HG02852 (cell line): ENCODE results near the gene SLC22A4.

ENCODE experiments used
- ATAC-seq: cut with Tn5 transposase; IDR thresholded peaks from one replicate; pipeline ENCODE4 v1.9.1; 2021; ENCODE audit warnings: mild to moderate bottlenecking, moderate library complexity; ENCODE audit not compliant: unreplicated experiment

SLC22A4 gene

GRCh38 chr5:132297211-132297940, 3.2 kb downstream of the SLC22A4 start:
- ATAC-seq, result no peak

DNA sequence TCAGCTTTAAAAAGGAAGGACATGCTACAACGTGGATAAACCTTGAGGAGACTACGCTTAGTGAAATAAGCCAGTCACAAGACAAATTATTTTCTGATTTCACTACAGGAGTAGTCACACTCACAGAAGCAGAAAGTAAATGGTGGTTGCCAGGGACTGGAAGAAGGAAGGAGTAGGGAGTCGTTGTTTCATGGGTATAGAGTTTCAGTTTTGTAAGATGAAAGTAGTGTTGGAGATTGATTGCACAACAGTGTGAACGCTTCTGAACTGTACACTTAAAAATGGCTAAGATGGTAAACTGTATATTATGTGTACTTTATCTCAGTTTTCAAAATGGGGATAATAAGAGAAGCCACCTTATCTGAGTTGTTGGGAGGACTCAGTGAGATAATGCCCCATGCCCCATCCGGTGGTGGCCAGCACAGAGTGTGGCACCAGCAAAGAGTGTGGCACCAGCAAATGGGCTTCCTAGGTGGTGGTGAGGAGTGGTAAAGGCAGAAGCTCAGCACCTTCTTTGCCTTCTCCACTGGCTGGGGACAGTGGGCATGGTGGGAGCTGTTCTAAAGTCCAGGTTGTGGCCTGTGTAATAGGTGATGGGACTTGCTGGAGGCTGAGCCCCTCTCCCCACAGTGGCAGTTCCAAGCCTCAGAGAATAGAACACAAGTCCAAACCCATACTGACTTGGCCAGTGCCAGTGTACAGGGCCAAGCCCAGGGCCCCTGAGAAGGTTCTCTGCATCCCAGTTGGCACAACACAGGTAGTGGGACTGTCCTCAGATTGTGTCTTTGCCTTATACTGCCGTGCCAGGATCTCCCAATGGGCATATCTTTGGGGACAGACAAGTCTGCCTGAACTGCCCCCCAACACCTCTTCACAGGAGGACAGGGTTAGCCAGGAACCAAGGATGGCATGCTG, 4.4 kb downstream of the SLC22A4 start:
- no peak for ATAC-seq

DNA sequence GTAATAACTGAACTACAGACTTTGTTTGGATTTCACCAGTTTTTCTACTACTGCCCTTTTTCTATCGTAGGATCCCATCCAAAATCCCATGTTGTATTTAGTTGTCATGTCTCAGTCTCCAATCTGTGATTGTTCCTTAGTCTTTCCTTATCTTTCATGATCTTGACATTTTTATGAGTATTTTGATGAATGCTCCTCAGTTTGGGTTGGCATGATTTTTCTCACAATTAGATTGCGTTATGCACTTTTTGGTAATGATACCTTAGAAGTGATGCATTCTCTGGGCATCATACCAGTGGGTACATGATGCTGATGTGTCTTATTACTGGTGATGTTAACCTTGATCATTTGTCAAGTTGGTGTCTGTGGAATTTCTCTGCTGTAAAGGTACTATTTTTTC, 5.7 kb downstream of the SLC22A4 start:
- ATAC-seq, result no peak

GRCh38 chr5:132300577-132301343, 6.6 kb downstream of the SLC22A4 start:
- ATAC-seq, result no peak

DNA sequence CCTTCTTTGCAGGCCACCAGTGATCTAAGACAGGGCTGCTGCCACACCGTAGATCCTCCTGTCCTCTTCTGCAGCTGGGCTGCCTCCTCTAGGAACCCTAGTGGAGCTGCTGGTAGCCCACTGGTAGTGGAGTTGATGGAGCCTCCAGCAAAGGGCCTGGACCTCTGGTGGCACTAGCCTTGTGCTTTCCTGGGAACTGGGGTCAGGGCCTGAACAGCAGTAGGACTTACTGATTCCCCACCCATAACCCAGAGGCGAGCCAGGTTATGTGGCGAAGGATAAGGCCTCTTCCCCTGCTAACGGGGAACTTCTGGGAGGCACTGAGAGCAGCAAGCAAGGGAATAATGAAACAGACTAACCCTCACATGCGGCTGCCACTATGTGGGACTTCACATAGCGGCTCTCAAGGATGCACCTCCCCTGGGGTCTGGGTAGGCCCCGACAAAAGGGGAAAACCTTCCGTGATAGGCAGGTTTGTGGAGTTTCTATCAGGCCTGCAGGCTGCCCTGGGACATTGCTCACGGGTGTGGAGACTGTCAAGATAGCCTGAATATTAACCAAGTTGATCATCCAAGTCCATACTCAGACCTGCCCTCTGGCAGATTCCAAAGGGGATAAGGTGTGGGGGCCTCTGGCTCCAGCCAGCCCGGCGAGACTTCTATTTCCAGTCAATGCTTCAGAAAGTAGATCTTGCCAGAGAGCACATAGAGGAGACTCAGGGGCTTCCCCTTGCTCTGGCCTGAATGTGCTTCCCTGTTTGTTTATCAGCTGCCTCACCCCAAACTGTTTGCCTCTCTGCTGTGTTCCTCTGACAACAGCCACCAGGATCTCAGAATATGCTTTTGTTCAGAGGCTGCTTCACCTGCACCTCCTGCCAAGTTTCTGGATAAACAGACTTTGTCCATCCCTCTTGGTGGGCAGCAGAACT, 7.4 kb downstream of the SLC22A4 start:
- ATAC-seq, result no peak

DNA sequence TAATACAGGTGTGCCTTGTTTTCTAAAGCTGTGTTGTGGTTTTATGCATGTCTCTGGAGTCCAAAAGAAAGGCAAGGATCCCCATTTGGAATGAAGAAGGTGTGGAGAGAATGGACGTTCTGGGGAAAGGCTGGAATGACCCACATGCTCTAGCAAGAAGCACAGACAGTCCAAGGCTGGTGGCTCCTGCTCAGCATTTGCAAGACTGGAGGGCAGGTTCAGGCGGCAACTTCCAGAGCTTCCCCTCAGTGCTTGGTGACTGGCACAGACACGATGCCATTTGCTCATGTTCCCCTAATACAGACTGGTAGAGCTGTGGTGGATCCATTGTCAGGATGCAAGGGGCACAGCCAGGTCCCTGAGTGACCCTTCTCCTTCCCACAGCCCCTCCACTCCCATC, 8.2 kb downstream of the SLC22A4 start:
- ATAC-seq, result no peak

DNA sequence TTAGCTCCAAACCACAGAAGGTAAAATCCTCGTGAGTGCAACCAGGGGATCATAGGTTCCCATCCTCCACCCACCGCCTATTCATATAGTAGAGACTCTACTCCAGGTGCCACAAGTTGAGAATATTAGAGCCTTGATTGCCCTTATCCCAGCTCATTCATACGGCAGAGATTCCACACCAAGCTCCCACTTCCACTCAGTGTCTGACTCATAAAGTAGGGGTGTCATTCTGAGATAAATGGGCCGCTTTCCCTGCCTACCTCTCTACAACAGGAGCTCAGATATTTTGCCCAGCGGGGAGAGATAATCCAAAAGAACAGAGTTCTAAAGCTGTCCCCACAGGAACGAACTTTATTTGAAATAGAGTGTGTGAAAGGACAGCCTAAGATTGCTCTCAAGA, 9.4 kb downstream of the SLC22A4 start:
- ATAC-seq, result no peak

GRCh38 chr5:132305420-132305819, 11.2 kb downstream of the SLC22A4 start:
- no peak for ATAC-seq

DNA sequence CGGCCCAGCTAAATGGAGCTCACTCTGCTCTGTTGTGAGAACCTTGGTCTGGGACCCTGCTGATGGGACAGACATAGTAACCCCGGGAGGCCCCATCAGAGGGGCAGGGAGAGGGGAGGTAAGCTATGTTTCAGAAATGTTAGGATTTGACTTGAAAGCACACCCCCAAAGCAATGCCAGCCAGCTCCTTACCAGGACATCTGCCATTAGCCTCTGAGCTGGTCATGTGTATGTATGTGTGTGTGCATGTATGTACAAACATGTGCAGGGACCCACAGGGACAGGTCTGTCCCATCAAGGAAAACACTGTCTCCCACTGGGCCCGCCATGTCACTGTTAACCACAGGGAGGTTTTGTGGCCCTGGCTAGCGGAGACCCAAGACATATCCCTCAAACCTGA, 14.5 kb downstream of the SLC22A4 start:
- no peak for ATAC-seq

DNA sequence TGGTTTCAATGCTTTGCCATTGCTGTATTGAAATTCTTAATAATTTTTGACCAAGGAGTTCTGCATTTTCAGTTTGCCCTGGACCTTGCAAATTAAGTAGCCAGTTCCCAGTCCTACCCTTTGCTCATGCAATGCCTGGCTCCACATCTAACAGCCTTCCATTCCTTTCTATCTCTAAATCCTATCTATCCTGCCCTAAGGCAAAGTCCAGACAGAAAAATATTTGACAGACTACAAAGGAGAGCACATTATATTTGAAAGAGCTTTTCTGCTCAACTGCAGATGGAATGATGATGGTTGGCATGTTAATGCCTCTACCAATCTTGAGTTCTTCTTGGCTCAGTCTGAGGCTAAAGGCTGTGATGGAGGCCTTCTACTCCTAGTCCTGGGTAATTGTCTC, 15.5 kb downstream of the SLC22A4 start:
- no peak for ATAC-seq

DNA sequence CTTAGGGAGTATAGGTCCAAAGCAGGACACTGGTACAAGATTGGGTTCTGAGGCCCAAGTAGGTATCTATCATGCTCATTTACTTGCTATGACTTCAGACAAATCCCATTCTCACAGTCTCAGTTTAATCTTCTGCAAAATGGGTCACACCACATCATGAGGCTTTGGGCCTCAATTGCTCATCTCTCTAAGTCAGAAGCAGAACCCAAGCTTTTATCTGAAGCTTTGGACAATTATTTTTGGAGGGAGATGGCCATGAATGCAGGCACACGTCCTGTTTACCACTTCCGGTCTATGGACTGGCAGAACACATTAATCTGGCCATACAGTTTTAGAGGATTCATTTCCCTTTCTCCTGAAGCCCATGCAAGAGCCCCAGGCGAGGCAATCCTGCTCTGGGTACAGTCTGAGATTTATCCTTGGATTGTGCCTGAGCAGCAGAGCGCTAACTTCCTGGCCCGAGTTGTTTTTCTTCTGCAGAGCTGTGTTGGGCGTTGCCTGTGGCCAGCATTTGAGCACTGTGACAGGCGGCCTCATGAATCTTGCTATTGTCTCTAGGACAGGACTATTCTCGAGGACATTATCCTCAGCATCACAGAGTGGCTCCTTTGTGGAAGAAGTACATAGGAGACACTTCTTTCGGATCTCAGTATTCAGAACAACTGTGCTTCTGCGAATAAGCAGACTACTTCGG, 16.1 kb downstream of the SLC22A4 start:
- no peak for ATAC-seq

- ATAC-seq, result no peak
Observed at GRCh38 chr5:132313366-132313765, 19.2 kb downstream of the SLC22A4 start.

- no peak for ATAC-seq
Observed at GRCh38 chr5:132313961-132314432, 19.8 kb downstream of the SLC22A4 start.

- no peak for ATAC-seq
Observed at GRCh38 chr5:132315529-132316067, 21.4 kb downstream of the SLC22A4 start.

DNA sequence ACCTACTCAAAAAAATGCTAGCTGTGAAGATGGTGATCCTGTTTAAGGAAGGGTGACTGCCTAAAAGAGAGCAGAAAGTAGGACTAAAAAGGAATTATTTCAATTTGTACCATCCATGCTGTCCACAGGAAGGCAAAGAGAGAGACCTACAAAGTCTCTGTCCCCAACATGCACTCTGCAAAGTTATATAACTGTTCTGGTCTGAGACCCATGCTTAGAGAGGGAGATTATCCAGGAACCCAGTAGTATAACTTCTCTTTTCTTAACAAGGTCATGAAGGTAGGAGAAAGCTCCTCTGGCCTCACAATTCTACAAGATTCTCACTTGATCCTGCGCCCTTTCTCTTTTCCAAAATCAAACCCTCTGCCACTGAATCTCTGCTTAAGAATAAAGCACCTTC, 25.8 kb downstream of the SLC22A4 start:
- no peak for ATAC-seq

DNA sequence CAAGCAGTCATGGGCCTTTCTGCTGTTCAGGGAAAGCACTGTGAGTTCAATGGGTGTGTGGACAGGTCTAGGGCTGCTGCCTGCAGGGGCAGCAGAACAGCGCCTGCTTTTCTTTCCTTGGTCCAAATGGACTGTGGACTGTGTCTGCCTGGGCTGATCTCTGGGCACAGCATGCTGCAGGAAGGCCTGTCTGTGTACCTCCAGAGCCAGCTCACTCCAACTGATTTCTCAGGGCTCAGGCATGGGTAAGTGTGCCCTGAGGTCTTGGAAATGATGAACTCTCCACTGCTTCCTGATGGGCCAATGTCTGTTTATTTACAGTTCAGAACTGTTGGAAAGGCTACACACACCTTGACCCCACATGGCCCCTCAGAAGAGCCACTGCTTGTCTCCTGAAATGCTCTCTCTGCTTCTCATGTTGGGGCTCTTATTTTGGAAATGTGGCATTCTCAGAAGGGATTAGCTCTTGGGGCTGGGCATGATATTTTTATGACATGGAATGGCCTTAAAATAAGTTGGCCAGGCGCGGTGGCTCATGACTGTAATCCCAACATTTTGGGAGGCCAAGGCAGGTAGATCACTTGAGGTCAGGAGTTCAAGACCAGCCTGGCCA, 27.0 kb downstream of the SLC22A4 start:
- no peak for ATAC-seq

GRCh38 chr5:132322266-132322665, 28.1 kb downstream of the SLC22A4 start:
- ATAC-seq, result no peak

- ATAC-seq, result no peak
Observed at GRCh38 chr5:132323202-132323601, 29.0 kb downstream of the SLC22A4 start.

- ATAC-seq, result no peak
Observed at GRCh38 chr5:132325691-132326090, 31.5 kb downstream of the SLC22A4 start.
